ENCODE measurements around the gene SLAMF6. TPM values are rescaled to one million over a fixed set of nuclear protein-coding genes. Genes with fewer than 3 reads are reported as not detected.

The SLAMF6 gene
- total RNA-seq, 1 experiment from 2014 or later, result not detected

DNA sequence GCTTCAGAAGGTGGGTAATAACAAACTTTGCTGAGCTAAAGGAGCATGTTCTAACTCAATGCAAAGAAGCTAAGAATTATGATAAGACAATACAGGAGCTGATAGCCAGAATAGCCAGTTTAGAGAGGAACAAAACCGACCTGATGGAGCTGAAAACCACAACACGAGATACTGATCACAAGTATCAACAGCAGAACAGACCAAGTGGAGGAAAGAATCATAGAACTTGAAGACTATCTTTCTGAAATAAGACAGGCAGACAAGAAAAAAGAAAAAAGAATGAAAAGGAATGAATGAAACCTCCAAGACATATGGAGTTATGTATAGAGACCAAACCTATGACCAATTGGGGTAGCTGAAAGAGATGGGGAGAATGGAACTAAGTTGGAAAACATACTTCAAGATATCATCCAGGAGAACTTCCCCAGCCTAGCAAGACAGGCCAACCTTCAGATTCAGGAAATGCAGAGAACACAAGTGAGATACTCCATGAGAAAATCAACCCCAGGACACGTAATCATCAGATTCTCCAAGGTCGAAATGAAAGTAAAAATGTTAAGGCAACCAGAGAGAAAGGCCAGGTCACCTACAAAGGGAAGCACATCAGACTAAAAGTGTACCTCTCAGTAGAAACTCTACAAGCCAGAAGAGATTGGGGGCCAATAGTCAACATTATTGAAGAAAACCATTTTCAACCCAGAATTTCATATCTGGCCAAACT lies 35.8 kb upstream of the SLAMF6 start:
- BruUV-seq (replicated peaks), result no TSS peak

DNA sequence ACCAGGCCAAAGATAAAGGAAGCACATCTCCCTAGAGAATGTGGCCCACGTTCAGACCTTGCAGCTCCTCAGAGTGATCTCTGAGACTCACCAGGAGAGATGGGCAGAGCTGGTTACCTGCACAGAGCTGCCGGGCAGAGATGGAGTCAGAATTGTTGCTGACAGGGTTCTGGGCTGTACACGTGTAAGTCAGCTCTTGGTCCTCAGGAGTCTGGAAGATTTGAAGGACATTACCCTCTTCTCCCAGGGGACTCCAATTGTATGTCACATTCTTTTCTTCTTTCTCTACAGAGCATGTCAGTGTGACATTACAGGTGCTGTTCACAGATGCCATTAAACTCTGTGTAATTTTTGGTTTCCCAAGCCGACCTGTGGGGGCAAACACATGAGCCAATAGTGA lies 30.7 kb upstream of the SLAMF6 start:
- H3K27ac ChIP-seq (ENCODE audit: low read length), result no peak overlapping the region
- DNase-seq (ENCODE audit: low read depth, low spot score) (no peak), ATAC-seq (no peak)
- intact Hi-C loops (cut with micrococcal nuclease; ENCODE audit: unreplicated experiment) (no loop called here), in situ Hi-C loops (cut with HindIII; ENCODE audit: low pct_unique_long_range_greater_than_20kb, low sequenced_read_pairs) (no loop called here)
- no peak overlapping the region for H3K4me3 ChIP-seq (ENCODE audit: low read depth in 2 of 2, low read length in 2 of 2)
- POLR2A ChIA-PET, result no interaction called here
- H3K9me3 ChIP-seq (ENCODE audit: control insufficient read depth, insufficient read depth, low read depth, low read length), result no peaks in the 10 kb centered on the region
- no peaks in the 10 kb centered on the region for H3K36me3 ChIP-seq (ENCODE audit: control insufficient read depth, insufficient read depth, low read length)
- H3K27me3 ChIP-seq (ENCODE audit: control insufficient read depth, insufficient read depth, low read length), result no peaks in the 10 kb centered on the region; the same call in none of the 2 replicates
- no peaks in the 10 kb centered on the region for H3K4me1 ChIP-seq (ENCODE audit: control insufficient read depth, insufficient read depth, low read length)
- TF ChIP-seq TCF7L2 (IDR thresholded peaks at IDR 0.05; ENCODE audit: low read depth, low read length), result no peak
- TF ChIP-seq, protein P1, sequence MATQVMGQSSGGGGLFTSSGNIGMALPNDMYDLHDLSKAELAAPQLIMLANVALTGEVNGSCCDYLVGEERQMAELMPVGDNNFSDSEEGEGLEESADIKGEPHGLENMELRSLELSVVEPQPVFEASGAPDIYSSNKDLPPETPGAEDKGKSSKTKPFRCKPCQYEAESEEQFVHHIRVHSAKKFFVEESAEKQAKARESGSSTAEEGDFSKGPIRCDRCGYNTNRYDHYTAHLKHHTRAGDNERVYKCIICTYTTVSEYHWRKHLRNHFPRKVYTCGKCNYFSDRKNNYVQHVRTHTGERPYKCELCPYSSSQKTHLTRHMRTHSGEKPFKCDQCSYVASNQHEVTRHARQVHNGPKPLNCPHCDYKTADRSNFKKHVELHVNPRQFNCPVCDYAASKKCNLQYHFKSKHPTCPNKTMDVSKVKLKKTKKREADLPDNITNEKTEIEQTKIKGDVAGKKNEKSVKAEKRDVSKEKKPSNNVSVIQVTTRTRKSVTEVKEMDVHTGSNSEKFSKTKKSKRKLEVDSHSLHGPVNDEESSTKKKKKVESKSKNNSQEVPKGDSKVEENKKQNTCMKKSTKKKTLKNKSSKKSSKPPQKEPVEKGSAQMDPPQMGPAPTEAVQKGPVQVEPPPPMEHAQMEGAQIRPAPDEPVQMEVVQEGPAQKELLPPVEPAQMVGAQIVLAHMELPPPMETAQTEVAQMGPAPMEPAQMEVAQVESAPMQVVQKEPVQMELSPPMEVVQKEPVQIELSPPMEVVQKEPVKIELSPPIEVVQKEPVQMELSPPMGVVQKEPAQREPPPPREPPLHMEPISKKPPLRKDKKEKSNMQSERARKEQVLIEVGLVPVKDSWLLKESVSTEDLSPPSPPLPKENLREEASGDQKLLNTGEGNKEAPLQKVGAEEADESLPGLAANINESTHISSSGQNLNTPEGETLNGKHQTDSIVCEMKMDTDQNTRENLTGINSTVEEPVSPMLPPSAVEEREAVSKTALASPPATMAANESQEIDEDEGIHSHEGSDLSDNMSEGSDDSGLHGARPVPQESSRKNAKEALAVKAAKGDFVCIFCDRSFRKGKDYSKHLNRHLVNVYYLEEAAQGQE (IDR thresholded peaks at IDR 0.05; ENCODE audit: insufficient read depth in 1 of 2, low read depth in 2 of 2, low read length in 1 of 2), result no peak
- TF ChIP-seq POLR2AphosphoS5 (IDR thresholded peaks at IDR 0.05; ENCODE audit: low read depth, low read length), result no peak
- TF ChIP-seq SIN3A (IDR thresholded peaks at IDR 0.05; ENCODE audit: borderline replicate concordance, insufficient read depth, low read depth, low read length), result no peak
- TF ChIP-seq, protein P2, sequence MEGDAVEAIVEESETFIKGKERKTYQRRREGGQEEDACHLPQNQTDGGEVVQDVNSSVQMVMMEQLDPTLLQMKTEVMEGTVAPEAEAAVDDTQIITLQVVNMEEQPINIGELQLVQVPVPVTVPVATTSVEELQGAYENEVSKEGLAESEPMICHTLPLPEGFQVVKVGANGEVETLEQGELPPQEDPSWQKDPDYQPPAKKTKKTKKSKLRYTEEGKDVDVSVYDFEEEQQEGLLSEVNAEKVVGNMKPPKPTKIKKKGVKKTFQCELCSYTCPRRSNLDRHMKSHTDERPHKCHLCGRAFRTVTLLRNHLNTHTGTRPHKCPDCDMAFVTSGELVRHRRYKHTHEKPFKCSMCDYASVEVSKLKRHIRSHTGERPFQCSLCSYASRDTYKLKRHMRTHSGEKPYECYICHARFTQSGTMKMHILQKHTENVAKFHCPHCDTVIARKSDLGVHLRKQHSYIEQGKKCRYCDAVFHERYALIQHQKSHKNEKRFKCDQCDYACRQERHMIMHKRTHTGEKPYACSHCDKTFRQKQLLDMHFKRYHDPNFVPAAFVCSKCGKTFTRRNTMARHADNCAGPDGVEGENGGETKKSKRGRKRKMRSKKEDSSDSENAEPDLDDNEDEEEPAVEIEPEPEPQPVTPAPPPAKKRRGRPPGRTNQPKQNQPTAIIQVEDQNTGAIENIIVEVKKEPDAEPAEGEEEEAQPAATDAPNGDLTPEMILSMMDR (IDR thresholded peaks at IDR 0.05), result no peak
- CTCF ChIA-PET, result interaction anchor here (0.6 kb wide), 1 partner anchor 79 kb away, joined by 5 read pairs; no protein-coding TSS in a partner anchor
- BruUV-seq (replicated peaks), result no TSS peak

More for the DNA sequence above, 35.8 kb upstream of the SLAMF6 start:
- Histone ChIP-seq H3K9me3 (ENCODE audit: control insufficient read depth, insufficient read depth, low read depth, low read length) (no peaks in the 10 kb centered on the region), H3K27me3 (ENCODE audit: control insufficient read depth, insufficient read depth, low read length) (peaks cover 2% of the 10 kb centered on the region), H3K27ac (ENCODE audit: low read length) (no peak overlapping the region), H3K4me3 (ENCODE audit: low read depth in 2 of 2, low read length in 2 of 2) (no peak overlapping the region), H3K36me3 (ENCODE audit: control insufficient read depth, insufficient read depth, low read length) (no peaks in the 10 kb centered on the region), H3K4me1 (ENCODE audit: control insufficient read depth, insufficient read depth, low read length) (no peaks in the 10 kb centered on the region)
- ATAC-seq (no peak), DNase-seq (ENCODE audit: low read depth, low spot score) (no peak)
- intact Hi-C loops (cut with micrococcal nuclease; ENCODE audit: unreplicated experiment) (no loop called here), in situ Hi-C loops (cut with HindIII; ENCODE audit: low pct_unique_long_range_greater_than_20kb, low sequenced_read_pairs) (no loop called here)
- TF ChIP-seq SIN3A (IDR thresholded peaks at IDR 0.05; ENCODE audit: borderline replicate concordance, insufficient read depth, low read depth, low read length), result no peak
- TF ChIP-seq, protein P2 (IDR thresholded peaks at IDR 0.05), result no peak
- POLR2A ChIA-PET, result no interaction called here
- CTCF ChIA-PET, result no interaction called here

Measured in Panc1 (cell line).